Midbrain (tissue), 1 donor: ENCODE measurements around the gene ABHD16A.

Source experiments
- DNase-seq: peaks from one replicate; lab custom pipeline; 2025; lab: John Stamatoyannopoulos, UW

ABHD16A gene

DNA sequence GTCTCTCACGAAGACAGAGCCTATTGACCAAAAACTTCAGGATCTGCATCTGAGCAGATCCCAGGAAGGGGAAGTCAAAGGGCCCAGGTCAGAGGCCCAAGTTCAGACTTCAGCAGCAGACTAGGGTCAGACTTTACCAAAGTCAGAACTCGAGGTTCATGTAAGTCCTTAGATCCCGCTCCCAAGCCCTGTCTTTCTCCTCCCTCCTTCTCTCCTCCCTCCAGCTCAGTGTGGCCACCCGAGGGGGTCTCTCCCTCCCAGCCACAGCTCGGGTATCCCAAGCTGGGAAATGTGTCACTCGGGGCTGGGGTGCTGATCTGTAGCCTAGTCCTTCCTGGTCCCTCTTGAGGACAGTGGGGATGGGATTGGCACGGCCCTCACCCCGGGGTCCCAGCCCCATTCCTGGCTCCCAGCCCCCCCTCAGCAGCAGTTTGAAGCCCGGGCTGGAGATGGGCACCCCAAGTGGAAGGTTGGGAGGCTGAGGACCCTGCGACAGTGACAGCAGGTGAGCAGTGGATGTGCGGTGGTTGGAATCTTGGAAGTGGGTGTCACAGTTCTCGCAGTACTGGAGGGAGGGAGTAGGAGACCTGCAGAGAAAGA lies 40.9 kb downstream of the ABHD16A start:
- no peak for DNase-seq

DNA sequence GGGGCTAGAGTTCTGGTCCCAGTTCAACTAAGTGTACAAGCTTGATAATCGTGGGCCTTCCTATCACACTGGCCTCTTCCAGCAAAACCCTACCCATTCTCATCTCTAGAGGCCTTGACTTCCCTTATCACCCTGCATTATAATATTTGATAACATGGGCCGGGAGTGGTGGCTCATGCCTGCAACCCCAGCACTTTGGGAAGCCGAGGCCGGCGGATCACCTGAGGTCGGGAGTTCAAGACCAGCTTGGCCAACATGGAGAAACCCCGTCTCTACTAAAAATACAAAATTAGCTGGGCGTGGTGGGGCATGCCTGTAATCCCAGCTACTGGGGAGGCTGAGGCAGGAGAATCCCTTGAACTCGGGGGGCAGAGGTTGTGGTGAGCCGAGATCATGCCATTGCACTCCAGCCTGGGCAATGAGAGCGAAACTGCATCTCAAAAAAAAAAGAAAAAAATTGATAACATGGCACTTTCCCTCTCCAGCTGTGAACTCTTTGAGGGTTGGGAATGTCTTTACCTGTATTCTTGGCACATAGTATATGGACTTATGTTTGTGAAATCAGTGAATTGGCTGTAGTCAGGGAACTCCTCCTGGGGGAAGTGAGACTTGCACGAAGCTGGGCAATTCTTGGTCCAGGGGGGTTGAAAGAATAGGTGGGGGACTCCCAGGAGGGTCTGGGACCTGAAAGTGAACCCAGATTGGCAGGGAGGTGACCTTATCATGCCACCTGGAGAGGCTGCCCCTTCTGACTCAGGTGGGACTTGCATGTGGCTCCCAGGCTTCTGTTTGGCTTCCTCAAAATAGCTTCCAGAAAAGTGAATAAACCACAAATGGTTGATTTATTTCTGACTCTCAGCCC lies 41.6 kb downstream of the ABHD16A start:
- DNase-seq: no peak

DNA sequence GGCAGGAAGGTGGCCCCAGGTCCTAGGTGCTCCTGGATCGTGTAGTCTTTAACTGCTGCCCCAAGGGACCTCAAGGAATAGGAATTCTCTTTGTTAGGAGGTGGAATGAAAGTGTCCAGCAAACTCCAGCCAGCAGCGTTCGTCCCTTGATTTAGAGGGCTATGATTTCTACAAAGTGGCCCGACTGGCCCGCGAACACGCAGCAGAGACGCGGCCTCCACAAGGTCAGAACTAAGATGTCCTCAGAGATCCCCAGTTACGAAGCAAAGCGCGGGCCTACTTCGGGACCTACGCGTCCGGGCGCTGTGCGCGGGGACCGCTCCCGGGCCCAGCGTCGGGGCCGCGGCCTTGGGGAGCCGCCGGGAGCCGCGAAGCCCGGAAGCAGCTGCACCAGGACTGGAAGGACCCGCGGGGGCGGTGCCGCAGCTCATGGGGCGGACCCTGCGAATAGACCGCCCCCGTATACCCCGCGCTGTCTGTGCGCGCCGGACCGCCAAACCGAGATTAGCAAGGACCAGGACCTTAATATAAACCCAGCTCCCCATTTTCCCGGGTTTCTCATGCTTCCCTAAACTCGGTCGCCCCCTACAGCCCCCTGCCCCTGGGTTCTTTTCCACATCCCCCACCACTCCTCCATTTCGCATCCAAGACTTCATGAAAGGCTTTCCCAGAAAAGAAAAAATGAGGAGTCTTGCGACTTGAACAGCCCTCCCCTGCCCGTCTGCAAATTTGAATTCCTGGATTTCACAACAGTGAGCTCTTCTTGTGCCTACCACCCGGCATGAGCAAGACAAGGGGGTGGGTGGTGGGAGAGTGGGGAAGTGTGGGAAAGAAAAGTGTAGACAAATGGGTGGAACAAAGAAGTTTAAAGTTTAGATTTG lies 42.5 kb downstream of the ABHD16A start, which contains the start of gene C6orf47:
Gene C6orf47, minus strand, starts transcription at position 398 of the 881 bp plus-strand sequence. CDS start 831 bp downstream, outside the sequence.
- DNase-seq: peak; percentile 79

DNA sequence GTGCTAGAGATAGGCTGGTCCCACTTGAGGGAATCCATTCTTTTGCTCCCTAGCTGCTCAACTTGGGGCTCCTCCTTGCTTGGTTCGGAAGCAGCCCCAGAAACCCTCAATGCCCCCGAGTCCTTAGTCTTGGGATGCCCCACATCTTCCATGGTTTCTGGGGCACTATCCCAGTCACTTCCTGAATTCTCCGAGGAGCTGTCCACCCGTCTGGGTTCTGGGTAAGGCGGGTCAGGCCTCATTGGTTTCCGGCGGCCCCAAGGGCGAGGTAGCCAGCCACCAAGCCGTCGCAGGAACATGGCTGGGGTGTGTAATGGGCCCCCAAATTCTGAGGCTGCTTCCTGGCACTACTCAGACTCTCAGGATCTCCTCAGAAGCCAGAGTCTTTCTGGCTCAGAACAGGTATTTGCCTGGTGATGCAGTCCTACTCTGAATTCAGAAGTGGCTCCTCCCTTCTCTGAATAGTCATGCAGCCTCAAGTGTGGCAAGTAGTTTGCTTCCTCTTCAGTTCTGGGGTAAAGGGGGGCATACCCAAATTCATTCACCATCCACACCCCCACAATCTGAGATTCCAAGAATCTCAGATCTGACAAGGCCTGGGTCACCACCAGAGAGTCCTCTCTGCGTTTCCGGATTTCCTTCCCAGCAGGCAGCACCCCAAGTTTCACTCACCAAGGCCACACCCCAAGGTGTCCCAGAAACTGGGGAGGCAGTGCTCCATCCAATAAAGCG lies 43.3 kb downstream of the ABHD16A start:
- DNase-seq: no peak

DNA sequence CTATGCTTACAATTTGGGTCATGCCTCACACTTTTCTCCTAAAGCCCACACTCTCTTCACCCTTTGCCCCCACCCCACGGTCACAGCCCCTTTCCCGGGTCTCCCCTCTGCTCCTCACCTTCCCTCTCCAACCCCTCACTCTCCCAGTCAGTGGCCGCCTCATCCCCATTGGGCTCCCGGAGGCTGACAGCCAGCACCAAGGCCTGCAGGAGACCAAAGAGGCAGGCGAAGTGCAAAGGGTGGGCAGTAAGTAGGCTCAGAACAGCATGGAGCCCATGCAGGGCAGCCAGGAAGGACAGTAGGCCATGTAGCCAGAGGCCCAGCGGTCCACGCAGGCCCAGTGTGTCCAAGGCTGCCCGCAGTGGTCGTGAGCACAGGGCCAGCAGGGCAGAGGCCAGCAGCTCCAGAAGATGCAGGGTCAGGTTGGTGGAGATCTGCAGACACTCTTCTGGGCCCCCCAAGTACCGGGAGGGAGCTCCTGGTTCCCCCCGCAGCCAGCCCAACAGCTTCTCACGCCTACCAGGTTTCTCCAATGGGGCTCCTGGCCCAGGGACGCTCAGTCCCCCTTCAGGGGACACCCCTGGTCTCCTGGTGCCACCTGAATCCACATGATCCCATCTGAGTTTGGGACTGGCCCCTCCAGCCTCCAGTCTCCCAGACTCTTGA lies 44.0 kb downstream of the ABHD16A start:
- DNase-seq: no peak

DNA sequence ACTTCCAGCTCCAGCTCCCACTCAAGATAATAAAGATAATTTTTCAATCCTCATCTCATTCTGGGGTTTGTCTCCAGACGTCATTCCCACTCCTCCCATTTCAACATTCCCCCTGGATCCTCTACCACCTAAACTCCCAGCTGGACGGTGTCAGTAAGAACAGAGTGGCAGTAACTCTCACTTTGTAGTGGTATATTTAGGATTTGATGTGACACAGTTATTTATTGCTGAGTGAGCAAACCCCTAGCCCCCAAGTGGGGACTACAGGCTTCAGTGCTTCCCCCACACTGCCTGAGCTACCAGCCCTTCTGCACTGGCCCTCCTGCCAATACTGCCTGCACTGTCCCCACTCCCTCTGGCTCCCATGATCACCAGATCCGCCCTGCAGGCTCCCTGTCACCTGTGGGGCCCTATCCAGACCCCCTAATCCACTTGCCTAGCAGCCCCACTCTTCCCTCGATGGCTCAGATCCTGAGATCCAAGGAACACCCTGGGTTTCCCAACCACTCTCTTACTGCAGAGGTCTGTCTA lies 44.9 kb downstream of the ABHD16A start:
- DNase-seq: no peak

DNA sequence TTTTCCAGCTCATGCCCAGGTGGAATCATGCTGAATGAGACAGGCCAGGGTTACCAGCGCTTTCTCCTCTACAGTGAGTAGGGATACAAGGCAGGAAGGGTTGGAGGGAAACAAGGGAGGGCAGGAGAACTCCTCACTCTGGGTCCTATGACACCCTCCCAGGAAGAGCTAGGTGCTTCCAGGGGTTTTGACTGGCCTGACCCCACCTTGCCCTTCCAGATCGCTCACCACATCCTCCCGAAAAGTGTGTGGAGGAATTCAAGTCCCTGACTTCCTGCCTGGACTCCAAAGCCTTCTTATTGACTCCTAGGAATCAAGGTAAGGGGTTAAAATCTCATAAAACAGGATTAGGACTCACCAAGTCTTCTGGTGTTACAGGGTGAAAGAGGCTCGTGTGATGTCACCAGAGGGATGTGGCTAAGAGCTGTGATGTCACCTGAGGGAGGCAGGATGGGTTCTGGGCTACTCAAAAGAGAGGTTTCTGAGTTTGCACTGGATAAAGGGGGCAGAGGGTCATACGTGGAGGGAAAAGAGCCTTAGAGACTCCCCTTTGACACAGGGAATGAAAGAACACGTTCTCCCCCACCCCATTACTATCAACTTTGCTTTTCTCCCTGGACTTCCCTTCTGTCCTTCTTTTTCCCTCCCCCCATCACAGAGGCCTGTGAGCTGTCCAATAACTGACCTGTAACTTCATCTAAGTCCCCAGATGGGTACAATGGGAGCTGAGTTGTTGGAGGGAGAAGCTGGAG lies 45.5 kb downstream of the ABHD16A start:
- DNase-seq: no peak

DNA sequence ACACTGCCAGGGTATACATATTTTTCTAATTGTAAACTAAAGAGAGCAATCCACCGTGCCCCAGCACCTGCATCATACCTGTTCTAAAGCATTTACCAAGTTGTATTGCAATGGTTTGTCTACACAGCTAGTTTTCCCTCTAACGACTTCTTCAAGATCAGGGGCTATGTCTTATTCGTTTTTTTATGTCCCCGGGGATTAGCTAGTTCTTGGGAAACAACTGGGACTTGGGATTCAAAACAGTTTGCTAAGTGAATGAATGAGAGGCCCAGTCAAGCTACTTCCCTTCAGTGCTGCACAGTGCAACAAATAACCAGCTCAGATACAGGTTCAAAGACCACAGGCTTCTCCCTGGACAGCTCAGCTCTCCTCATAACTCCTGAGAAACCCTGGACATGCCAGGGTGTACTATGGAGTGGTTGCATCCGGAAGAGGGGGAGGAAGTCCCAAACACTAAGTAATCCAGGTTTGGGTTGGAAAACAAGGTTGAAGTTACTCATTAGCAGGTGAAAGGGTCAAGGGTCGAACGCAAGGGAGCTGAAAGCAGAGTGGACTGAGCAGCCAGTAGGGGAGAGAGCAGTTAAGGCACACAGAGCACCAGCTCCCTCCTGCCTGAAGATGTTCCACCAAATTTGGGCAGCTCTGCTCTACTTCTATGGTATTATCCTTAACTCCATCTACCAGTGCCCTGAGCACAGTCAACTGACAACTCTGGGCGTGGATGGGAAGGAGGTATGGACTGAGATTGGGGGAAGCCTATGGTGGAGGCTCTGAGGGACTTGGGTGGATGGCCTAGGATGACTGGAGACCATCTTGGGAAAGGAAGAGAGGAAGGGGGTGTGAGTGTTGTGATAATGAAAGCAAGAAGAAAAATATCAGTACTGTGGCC lies 47.5 kb downstream of the ABHD16A start, which contains the start of gene APOM:
Gene APOM, plus strand, starts transcription at position 546 of the 889 bp plus-strand sequence. Its CDS starts 73 bp downstream, at position 619.
- DNase-seq: no peak

DNA sequence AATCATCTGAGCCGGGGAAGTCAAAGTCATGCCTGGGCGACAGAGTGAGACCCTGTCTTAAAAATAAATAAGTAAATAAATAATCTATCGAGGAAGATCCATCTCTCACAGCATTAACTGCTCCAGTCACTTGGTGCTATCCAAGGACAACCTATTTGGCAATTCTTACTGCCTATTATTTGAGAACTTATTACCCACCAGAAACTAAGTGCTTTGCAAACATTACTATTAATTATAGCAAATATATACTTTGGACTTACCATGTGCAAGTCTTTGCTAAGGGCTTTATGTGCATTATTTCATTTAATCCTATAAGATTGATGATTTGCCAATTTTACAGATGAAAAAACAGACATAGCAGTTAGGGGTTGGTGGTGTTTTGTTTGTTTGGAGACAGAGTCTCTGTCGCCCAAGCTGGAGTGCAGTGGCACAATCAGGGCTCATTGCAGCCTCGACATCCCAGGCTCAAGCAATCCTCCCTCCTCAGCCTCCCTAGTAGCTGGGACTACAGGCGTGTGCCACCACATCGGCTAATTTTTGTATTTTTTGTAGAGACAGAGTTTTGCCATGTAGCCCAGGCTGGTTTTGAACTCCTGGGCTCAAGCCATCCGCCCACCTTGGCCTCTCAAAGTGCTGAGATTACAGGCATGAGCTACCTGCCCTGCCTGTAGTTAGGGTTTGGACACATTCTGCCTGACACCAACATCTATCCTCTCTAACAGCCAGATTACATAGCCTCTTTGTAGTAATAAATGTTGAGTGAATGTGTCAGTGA lies 48.4 kb downstream of the ABHD16A start:
- DNase-seq: no peak

DNA sequence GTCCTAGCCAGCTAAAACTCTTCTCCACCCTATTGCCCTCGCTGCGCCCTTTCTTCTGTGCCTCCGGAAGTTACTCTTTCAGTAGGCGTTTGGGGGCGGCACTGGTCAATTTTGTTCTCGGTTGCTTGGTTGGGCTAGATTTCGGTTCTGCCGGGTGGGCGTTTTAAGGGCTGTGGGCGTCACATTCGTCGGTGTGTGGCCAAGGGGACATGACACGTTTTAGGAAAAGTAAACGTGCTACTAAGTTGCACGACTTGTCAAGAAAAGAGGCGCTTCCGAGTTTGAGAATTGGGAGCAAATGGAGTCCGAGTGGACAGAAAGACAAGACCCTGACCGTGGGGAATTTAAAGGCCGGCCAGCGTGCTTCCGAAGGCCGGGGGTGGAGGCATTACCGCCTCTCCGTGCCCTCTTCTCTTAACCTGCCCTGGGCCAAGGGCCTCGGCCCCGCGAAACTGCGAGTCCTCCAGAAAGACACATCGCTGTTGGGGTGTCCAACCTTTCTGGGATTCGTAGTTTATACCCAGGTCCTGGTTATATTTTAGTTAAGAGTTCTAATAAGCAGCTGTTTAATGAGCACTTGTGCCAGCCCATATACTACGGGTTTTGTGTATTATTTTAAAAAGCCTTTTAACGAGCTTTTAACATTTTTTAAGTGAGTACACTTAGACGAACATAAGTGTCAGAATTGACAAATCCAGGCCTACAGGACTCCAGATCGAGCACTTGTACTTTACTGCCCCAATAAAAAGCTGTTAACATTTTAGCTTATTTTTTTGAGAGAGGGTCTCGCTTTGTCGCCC lies 50.0 kb downstream of the ABHD16A start:
- peak; percentile 98 for DNase-seq

DNA sequence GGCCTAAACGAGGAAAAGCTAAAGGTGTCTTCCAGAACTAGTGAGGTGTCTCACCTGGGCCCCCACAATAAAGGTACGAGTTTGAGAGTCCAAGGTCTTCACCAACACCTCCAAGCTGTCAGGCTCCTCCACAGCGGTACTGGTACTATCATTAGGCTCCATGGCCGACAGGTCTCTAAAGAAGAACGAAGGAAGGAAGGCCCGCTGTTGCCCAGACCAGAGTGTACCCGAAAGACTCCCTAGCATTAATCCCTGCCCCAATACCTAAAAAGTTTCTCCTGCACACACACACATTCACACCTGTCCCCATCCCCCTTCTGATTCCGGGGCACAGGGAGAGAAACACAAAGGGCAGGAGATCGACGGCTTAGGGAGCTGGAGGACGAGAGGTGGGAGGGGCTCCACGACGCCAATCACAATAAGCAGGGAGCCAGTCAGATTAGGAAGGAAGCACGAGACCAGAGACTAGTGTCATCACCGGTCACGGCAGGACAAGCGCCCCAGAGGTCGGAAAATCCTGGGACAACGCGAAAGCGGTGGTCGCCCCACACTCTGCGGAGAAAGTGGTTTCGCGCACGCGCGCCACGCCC lies 51.4 kb downstream of the ABHD16A start:
- peak; percentile 58 for DNase-seq

DNA sequence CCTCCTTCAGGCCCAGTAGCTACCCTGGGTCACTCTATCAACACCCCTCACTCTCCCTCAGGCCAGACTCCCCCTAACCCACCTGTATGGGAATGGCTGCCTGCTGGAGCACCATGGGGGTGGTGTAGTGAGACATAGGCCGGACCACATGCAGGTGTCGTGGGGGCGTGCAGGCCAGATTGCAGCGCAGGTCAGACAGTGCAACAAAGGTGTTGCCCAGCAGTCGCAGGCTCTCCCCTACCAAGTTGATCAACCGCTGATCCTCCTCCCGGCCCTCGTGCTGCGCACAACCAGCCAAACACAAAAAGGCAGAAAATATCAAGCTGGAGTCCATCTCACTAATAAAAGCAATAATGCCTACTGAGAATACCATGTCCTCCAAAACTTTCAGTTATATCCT lies 57.8 kb downstream of the ABHD16A start:
- no peak for DNase-seq

DNA sequence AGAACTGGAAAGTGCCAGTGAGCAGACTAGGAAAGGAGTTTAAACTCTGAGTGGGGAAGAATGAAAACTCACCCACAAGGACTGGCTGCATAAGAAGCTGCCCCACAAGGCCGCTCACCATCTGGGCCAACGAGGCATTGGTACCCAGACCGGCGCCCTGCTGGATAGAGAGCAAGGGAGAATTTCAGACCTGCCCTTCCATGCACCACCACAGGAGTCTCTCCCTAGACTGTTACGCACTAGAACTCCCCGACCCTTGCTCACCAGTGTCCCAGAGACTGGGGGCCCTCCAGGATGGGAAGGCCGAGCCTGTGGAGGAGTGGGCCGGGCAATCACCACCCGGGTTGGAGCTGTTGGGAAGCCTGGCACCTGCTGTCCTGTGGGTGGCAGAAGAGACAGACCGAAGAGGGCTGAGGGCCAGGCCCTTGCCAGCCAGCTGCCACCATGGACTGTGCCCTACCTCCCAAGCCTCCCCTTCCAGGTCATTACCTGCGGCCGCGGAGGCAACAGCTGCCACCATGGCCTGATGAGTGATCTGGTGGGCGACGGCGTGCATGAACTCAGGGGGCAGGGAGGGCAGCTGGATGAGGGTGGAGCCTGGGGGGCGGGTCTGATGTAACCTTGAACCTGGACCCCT lies 59.2 kb downstream of the ABHD16A start:
- DNase-seq: no peak

DNA sequence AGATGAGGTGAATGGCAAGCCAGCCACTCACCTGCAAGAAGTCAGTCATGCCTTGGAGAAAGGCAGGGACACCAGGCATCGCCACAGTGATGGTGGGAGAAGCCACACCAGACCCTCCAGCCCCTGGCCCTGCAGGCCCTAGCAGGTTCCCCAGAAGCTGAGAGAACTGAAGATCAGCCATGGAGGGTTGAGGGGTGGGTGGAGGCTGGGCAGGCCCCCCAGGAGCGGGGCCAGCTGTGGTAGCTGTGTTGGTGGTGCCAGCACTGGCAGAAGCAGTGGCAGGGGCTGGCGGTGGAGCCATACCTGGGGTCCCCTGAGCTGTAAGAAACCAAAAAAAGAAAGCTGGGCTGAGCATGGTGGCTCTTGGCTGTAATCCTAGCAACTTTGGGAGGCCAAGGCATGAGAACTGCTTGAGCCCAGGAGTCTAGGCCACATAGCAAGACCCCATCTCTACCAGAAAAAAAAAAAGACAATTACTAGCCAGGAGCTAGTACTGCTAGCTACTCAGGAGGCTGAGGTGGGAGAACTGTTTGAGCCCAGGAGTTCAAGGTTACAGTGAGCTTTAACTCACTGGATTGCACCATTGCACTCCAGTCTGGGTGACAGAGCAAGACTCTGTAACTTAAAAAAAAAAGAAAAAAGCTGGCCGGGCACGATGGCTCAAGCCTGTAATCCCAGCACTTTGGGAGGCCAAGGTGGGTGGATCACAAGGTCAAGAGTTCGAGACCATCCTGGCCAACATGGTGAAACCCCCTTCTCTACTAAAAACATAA lies 60.1 kb downstream of the ABHD16A start:
- DNase-seq: no peak

DNA sequence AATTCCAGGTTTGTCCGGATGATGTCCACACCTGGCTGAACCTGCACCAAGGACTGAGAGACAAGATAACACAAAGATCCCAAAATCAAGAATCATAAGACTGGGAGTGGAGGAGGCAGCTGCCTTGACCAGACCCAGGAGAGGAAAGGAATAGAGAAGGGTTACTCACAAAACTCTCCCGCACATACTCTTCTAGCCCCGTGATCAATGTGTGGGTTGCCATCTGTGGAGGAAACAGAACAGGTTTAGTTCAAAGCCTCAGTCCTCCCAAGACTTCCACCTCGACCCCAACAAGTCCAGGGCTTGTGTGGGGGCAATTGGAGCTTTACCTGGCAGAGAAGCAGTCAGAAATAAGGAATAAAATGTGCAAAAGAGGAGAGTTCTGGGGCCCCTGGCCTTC lies 61.8 kb downstream of the ABHD16A start:
- no peak for DNase-seq

DNA sequence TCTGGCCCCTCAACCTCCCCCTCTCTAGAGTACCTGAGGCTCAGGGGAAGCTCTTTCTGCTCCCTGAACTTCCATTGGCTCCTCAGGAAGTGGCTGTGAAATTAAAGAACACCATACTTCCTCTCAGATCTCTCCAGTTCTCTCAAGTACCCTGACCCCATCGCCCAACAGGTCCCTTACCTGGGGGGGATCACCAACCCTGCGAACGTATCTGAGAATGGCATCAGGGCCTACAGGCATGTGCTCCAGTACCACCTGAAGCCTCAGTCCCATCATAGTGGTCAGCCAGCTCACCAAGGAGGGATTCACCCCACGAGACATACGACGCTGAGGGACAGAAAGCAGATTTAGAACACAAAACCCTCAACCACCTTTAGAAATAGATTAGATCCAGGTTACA lies 62.5 kb downstream of the ABHD16A start:
- no peak for DNase-seq
